IMR-90 (cell line): ENCODE results near the gene NPAS2. TPM values are rescaled to one million over a fixed set of nuclear protein-coding genes. Genes with fewer than 3 reads are reported as not detected.

ENCODE experiments used
- ATAC-seq: fragments of 200-7000 bp; cut with Tn5 transposase; 2 replicates; pipeline ENCODE4 v1.9.1; 2020; ENCODE audit warnings: low read depth, mild to moderate bottlenecking, moderate library complexity
- BruUV-seq: library from RNA; stranded (reverse); fragments of 400-500 nt; replicated peaks from 2 replicates; lab custom pipeline; 2021; lab: Mats Ljungman, UMichigan
- CTCF ChIA-PET: fragments of 300-600 bp; formaldehyde crosslinking; extraction: SDS; loops from one replicate; lab custom pipeline; 2021; ENCODE audit warnings: antibody characterized with exemption; lab: Yijun Ruan, JAX
- POLR2A ChIA-PET: fragments of 300-600 bp; sonication (Branson Sonifier 250); formaldehyde crosslinking; loops from one replicate; lab custom pipeline; 2022; ENCODE audit warnings: antibody characterized with exemption; ENCODE audit not compliant: unreplicated experiment; lab: Charles Lee
- DNase-seq: peaks from one replicate; pipeline ENCODE4 v3.0.0; 2013
- H2AFZ ChIP-seq: replicated peaks from 2 replicates; pipeline ENCODE3; 2013; ENCODE audit warnings: low read length, mild to moderate bottlenecking; ENCODE audit not compliant: poor library complexity
- H2AK5ac ChIP-seq: 2 replicates; pipeline ENCODE4 v1.6.1; 2013; ENCODE audit warnings: low read depth, low read length, inconsistent platforms
- H2AK9ac ChIP-seq: replicated peaks from 2 replicates; pipeline ENCODE3; 2013; ENCODE audit warnings: mild to moderate bottlenecking, low read depth, low read length, moderate library complexity; ENCODE audit not compliant: poor library complexity
- H2BK120ac ChIP-seq: 2 replicates; pipeline ENCODE4 v1.6.1; 2013; ENCODE audit warnings: low read depth, low read length, inconsistent platforms
- H2BK15ac ChIP-seq: 3 replicates; pipeline ENCODE4 v1.6.1; 2013; ENCODE audit warnings: low read depth, low read length, inconsistent platforms
- H2BK20ac ChIP-seq: 2 replicates; pipeline ENCODE4 v1.6.1; 2013; ENCODE audit warnings: low read depth, mild to moderate bottlenecking, inconsistent platforms, low read length, moderate library complexity
- H2BK5ac ChIP-seq: 2 replicates; pipeline ENCODE4 v1.6.1; 2013; ENCODE audit warnings: mild to moderate bottlenecking, low read depth, low read length, inconsistent platforms; ENCODE audit not compliant: poor library complexity, severe bottlenecking
- H3K14ac ChIP-seq: replicated peaks from 2 replicates; pipeline ENCODE4 v1.6.1; 2013; ENCODE audit warnings: low read depth, low read length, inconsistent platforms
- H3K18ac ChIP-seq: 2 replicates; pipeline ENCODE4 v1.6.1; 2013; ENCODE audit warnings: low read depth, low read length, control low read depth
- H3K23ac ChIP-seq: 2 replicates; pipeline ENCODE4 v1.6.1; 2013; ENCODE audit warnings: low read depth, low read length, inconsistent platforms
- H3K27ac ChIP-seq: 2 replicates; pipeline ENCODE4 v1.5.1; 2013; ENCODE audit warnings: mild to moderate bottlenecking, control low read depth, low read length; ENCODE audit not compliant: insufficient read depth
- H3K27me3 ChIP-seq: 2 replicates; pipeline ENCODE4 v1.6.1; 2013; ENCODE audit warnings: low read length; ENCODE audit not compliant: control insufficient read depth, insufficient read depth
- H3K36me3 ChIP-seq: 2 replicates; pipeline ENCODE4 v1.6.1; 2013; ENCODE audit warnings: low read length, mixed read lengths; ENCODE audit not compliant: control insufficient read depth, insufficient read depth
- H3K4ac ChIP-seq: 2 replicates; pipeline ENCODE4 v1.6.1; 2013; ENCODE audit warnings: low read depth, low read length, inconsistent platforms
- H3K4me1 ChIP-seq: 2 replicates; pipeline ENCODE4 v1.6.1; 2013; ENCODE audit warnings: low read length, mixed read lengths; ENCODE audit not compliant: control insufficient read depth, insufficient read depth
- H3K4me2 ChIP-seq: 2 replicates; pipeline ENCODE4 v1.6.1; 2013; ENCODE audit warnings: low read depth, mild to moderate bottlenecking, control low read depth, low read length, moderate library complexity
- H3K4me3 ChIP-seq: 2 replicates; pipeline ENCODE4 v1.5.1; 2013; ENCODE audit warnings: low read depth, mild to moderate bottlenecking, control low read depth, low read length, moderate library complexity; ENCODE audit not compliant: insufficient read depth
- H3K56ac ChIP-seq: 2 replicates; pipeline ENCODE4 v1.6.1; 2013; ENCODE audit warnings: low read length, inconsistent platforms; ENCODE audit not compliant: insufficient read depth; ENCODE audit errors: extremely low read depth
- H3K79me1 ChIP-seq, 2 experiments: 2 replicates each; pipeline ENCODE4 v1.6.1; 2013; ENCODE audit warnings: low read length in 2 of 2, inconsistent platforms in 1 of 2, low read depth in 1 of 2
- H3K9ac ChIP-seq: 2 replicates; pipeline ENCODE4 v1.6.1; 2013; ENCODE audit warnings: low read depth, low read length, control low read depth
- H3K9me1 ChIP-seq: 2 replicates; pipeline ENCODE4 v1.6.1; 2013; ENCODE audit warnings: low read length, inconsistent platforms; ENCODE audit not compliant: insufficient read depth
- H3K9me3 ChIP-seq: 2 replicates; pipeline ENCODE4 v1.6.1; 2013; ENCODE audit warnings: low read length; ENCODE audit not compliant: control insufficient read depth, insufficient read depth
- H4K20me1 ChIP-seq: 2 replicates; pipeline ENCODE4 v1.6.1; 2013; ENCODE audit warnings: low read length, inconsistent platforms; ENCODE audit not compliant: insufficient read depth
- H4K5ac ChIP-seq: 2 replicates; pipeline ENCODE4 v1.6.1; 2013; ENCODE audit warnings: mild to moderate bottlenecking, low read depth, low read length, control low read depth
- H4K8ac ChIP-seq, 2 experiments: 2 replicates each; pipeline ENCODE4 v1.6.1; 2013; ENCODE audit warnings: low read depth in 2 of 2, low read length in 2 of 2, control low read depth in 1 of 2, inconsistent platforms in 1 of 2
- H4K91ac ChIP-seq: 2 replicates; pipeline ENCODE4 v1.6.1; 2013; ENCODE audit warnings: low read depth, low read length, inconsistent platforms; ENCODE audit not compliant: insufficient read depth
- FOS ChIP-seq: fragments of 150-350 bp; IDR thresholded peaks from 2 replicates; pipeline ENCODE4 v1.6.1; 2016; ENCODE audit warnings: low read depth, low read length
- USF2 ChIP-seq: fragments of 150-350 bp; IDR thresholded peaks from 2 replicates; pipeline ENCODE4 v1.6.1; 2017; ENCODE audit warnings: mild to moderate bottlenecking, antibody characterized with exemption, low read length, low read depth
- WGBS, 2 experiments: methylation state at CpG; one replicate each; pipeline versions ENCODE4 v1.1.5 to v1.1.7; 2013; ENCODE audit warnings: missing lambda C conversion rate in 2 of 2; ENCODE audit not compliant: insufficient read length in 1 of 2; ENCODE audit errors: extremely low coverage in 2 of 2; 5-methylcytosine and 5-hydroxymethylcytosine counted together
- dilution Hi-C: fragments of 300-500 bp; cut with HindIII; formaldehyde crosslinking; loops from one replicate; pipeline ENCODE4 v1.14.3; 2018; ENCODE audit warnings: low sequenced_read_pairs; ENCODE audit not compliant: unreplicated experiment
- in situ Hi-C: fragments of 300-500 bp; cut with MboI; formaldehyde crosslinking; loops from 3 replicates; pipeline ENCODE4 v1.14.3; 2019; ENCODE audit warnings: low sequenced_read_pairs, inconsistent platforms, mixed read lengths
- intact Hi-C: fragments of 100-400 bp; cut with micrococcal nuclease; formaldehyde crosslinking; loops from 2 replicates; pipeline ENCODE4 v1.10.0; 2022
- polyA plus RNA-seq, 3 experiments: library from polyadenylated mRNA; depleted of rRNA; stranded (reverse); fragments of >200 nt; gene quantifications; 2 replicates each; pipeline ENCODE4 v1.2.3, GENCODE V29; 2012; ENCODE audit warnings: low replicate concordance in 1 of 3
- total RNA-seq: library from RNA; depleted of rRNA; stranded (reverse); fragments of >200 nt; gene quantifications from 2 replicates; pipeline ENCODE4 v1.2.3, GENCODE V29; 2012

Gene NPAS2
- total and polyA plus RNA-seq, 2 of the 4 experiments (the other 2 are of a cell fraction), result 5.2 to 14.8 TPM

- Histone ChIP-seq H4K20me1 (0 out of 2 replicates have a peak, but pooled peaks cover 4% of the 10 kb centered on the region), H4K5ac (no peak overlapping the region), H3K4me3 (no peak overlapping the region), H4K91ac (no peak overlapping the region), H3K9ac (no peak overlapping the region), H3K79me1 (peaks cover 12 to 50% of the 10 kb centered on the region in 2 experiments), H3K4me2 (no peak overlapping the region), H3K9me1 (peaks cover 19% of the 10 kb centered on the region; the same call in 1 of the 2 replicates), H2AFZ (no peak overlapping the region), H2BK5ac (no peak overlapping the region), H3K4me1 (peaks cover 8% of the 10 kb centered on the region), H2AK9ac (no peak overlapping the region), H3K36me3 (no peaks in the 10 kb centered on the region), H3K23ac (no peak overlapping the region), H3K18ac (no peak overlapping the region), H4K8ac (no peak overlapping the region), H2BK20ac (no peak overlapping the region), H2BK120ac (no peak overlapping the region), H2AK5ac (no peak overlapping the region), H3K4ac (no peak overlapping the region), H3K14ac (no peak overlapping the region), H3K27me3 (no peaks in the 10 kb centered on the region), H3K56ac (no peak overlapping the region), H3K27ac (no peak overlapping the region), H2BK15ac (no peak overlapping the region), H3K9me3 (no peaks in the 10 kb centered on the region)
- CTCF ChIA-PET, result interaction anchor here (1.3 kb wide), 1 partner anchor 15 kb away, joined by 3 read pairs; no protein-coding TSS in a partner anchor
- dilution Hi-C loops, result no loop called here
- no CpG with 5 or more reads among the region's 5 CpGs for WGBS, 2 experiments
- peak; percentile 63 for DNase-seq
- TF ChIP-seq FOS (0 out of 2 replicates have a peak, but pooled peaks have one; percentile 25), USF2 (no peak)
- BruUV-seq, result no TSS peak
- peak; percentile 42 for ATAC-seq
- intact Hi-C loops, result no loop called here
- POLR2A ChIA-PET, result interaction anchor here (1.1 kb wide), 1 partner anchor 20 kb away, joined by 4 read pairs; no protein-coding TSS in a partner anchor
- in situ Hi-C loops, result no loop called here
Measured at GRCh38 chr2:100877555-100877954, 57.6 kb downstream of the NPAS2 start.
